Measurements from ENCODE around the gene ZNF304. TPM values are rescaled to one million over a fixed set of nuclear protein-coding genes. Genes with fewer than 3 reads are reported as not detected.
A peak's percentile ranks its signal among the peaks of the same experiment; 100 is the strongest.

The ZNF304 gene
- 1 to 10 TPM; 2.1 to 8.8 (median 7.3) TPM for total RNA-seq

GRCh38 chr19:57350877-57351805 is at the start of gene ZNF304:
Gene ZNF304 (plus strand): TSS chr19:57351271. CDS start chr19:57351665, 394 bp downstream.
- H3K27me3 ChIP-seq, result no peaks in the 10 kb centered on the region
- ATAC-seq (ENCODE audit: low FRiP score in 2 of 2) (peak; percentile 96 to 98), DNase-seq (peak; percentile 75 to 96)
- peak within 1 kb of the TSS; percentile 22 to 83 (median 77) for H3K27ac ChIP-seq
- H3K4me3 ChIP-seq, result peak within 1 kb of the TSS; percentile 16 to 81 (median 78)
- peaks cover 1 to 23% (median 20%) of the 10 kb centered on the region in 4 donors for H3K9me3 ChIP-seq
- TF ChIP-seq CTCF (IDR thresholded peaks at IDR 0.05) (no peak), POLR2A (IDR thresholded peaks at IDR 0.05) (peak in 3 of 4 donors; percentile 13 to 40 (median 34)), POLR2AphosphoS5 (IDR thresholded peaks at IDR 0.05) (peak; percentile 77 to 80), EP300 (IDR thresholded peaks at IDR 0.05) (peak in 1 of 4 donors; percentile 38)
- H3K36me3 ChIP-seq, result peaks cover 16 to 33% (median 24%) of the 10 kb centered on the region in 4 donors
- H3K4me1 ChIP-seq, result peaks cover 13 to 23% (median 16%) of the 10 kb centered on the region in 4 donors
- WGBS, 2 donors, result 2 to 4% methylated on average over 22 to 54 of the region's 57 CpGs

GRCh38 chr19:57302020-57302465 is 49.0 kb upstream of the ZNF304 start:
- H3K9me3 ChIP-seq, result peaks cover 0 to 15% (median 6%) of the 10 kb centered on the region in 4 donors
- DNase-seq (no peak), ATAC-seq (ENCODE audit: low FRiP score in 2 of 2) (peak; percentile 46 to 53)
- no peak overlapping the region for H3K4me3 ChIP-seq
- no peak overlapping the region for H3K27ac ChIP-seq
- no peaks in the 10 kb centered on the region for H3K27me3 ChIP-seq
- TF ChIP-seq EP300 (IDR thresholded peaks at IDR 0.05), result no peak
- TF ChIP-seq CTCF (IDR thresholded peaks at IDR 0.05), result no peak
- peak in 1 of 2 donors; percentile 5 for TF ChIP-seq POLR2AphosphoS5 (IDR thresholded peaks at IDR 0.05)
- TF ChIP-seq POLR2A (IDR thresholded peaks at IDR 0.05), result no peak
- 56% methylated on average over 1 of the region's 1 CpG; no CpG with 5 or more reads in 1 of the 2 donors for WGBS, 2 donors
- peaks cover 0 to 67% (median 30%) of the 10 kb centered on the region in 4 donors for H3K36me3 ChIP-seq
- H3K4me1 ChIP-seq, result peaks cover 0 to 3% (median 0%) of the 10 kb centered on the region in 4 donors

GRCh38 chr19:57302727-57303401 is 48.2 kb upstream of the ZNF304 start:
- Histone ChIP-seq H3K4me3 (no peak overlapping the region), H3K27me3 (no peaks in the 10 kb centered on the region), H3K36me3 (peaks cover 0 to 62% (median 30%) of the 10 kb centered on the region in 4 donors), H3K9me3 (peaks cover 0 to 15% (median 6%) of the 10 kb centered on the region in 4 donors), H3K4me1 (peaks cover 0 to 3% (median 0%) of the 10 kb centered on the region in 4 donors), H3K27ac (no peak overlapping the region)
- TF ChIP-seq POLR2AphosphoS5 (IDR thresholded peaks at IDR 0.05), result no peak
- TF ChIP-seq POLR2A (IDR thresholded peaks at IDR 0.05), result no peak
- TF ChIP-seq EP300 (IDR thresholded peaks at IDR 0.05), result no peak
- TF ChIP-seq CTCF (IDR thresholded peaks at IDR 0.05), result no peak
- 95 to 100% methylated on average over 5 to 7 of the region's 7 CpGs for WGBS, 2 donors
- no peak for DNase-seq
- peak in 1 of 2 donors; percentile 16 for ATAC-seq (ENCODE audit: low FRiP score in 2 of 2)

GRCh38 chr19:57305056-57305455 is 46.0 kb upstream of the ZNF304 start:
- WGBS, 2 donors, result 0 to 62% methylated on average over 1 of the region's 1 CpG
- ATAC-seq (ENCODE audit: low FRiP score in 2 of 2) (no peak), DNase-seq (no peak)
- TF ChIP-seq CTCF (IDR thresholded peaks at IDR 0.05), result no peak
- Histone ChIP-seq H3K4me1 (peaks cover 0 to 3% (median 0%) of the 10 kb centered on the region in 4 donors), H3K4me3 (no peak overlapping the region), H3K36me3 (peaks cover 0 to 46% (median 21%) of the 10 kb centered on the region in 4 donors), H3K27me3 (no peaks in the 10 kb centered on the region), H3K9me3 (peaks cover 0 to 19% (median 6%) of the 10 kb centered on the region in 4 donors), H3K27ac (no peak overlapping the region)

All from upper lobe of left lung (tissue), 6 donors.